ENCODE measurements around the gene AMBN.

- no peak for TF ChIP-seq EZH2 (IDR thresholded peaks at IDR 0.05; ENCODE audit: borderline replicate concordance, low read length)
- TF ChIP-seq CTCF (conservative IDR thresholded peaks at IDR 0.05 in 1 of 2, IDR thresholded peaks at IDR 0.05 in 1 of 2; ENCODE audit: extremely low read depth in 1 of 2, insufficient read depth in 1 of 2, low read depth in 1 of 2, low read length in 2 of 2), result no peak
Measured at GRCh38 chr4:70591955-70592582, at the start of gene AMBN.
